GM06990 (cell line): ENCODE measurements around the gene DNHD1.

Experiments
- DNase-seq: peaks from one replicate; pipeline ENCODE4 v3.0.0-alpha.2; 2011; ENCODE audit not compliant: insufficient read length; ENCODE audit errors: extremely low read depth
- H3K27me3 ChIP-seq: replicated peaks from 2 replicates; pipeline ENCODE4 v1.6.0; 2011; ENCODE audit warnings: low read length; ENCODE audit not compliant: control insufficient read depth, insufficient read depth
- H3K36me3 ChIP-seq: 2 replicates; pipeline ENCODE4 v1.5.1; 2011; ENCODE audit warnings: low read length; ENCODE audit not compliant: control insufficient read depth, insufficient read depth
- H3K4me3 ChIP-seq: replicated peaks from 2 replicates; pipeline ENCODE4 v1.5.1; 2011; ENCODE audit warnings: low read depth, mild to moderate bottlenecking, control low read depth, low read length
- CTCF ChIP-seq: IDR thresholded peaks from 2 replicates; pipeline ENCODE4 v1.5.1; 2011; ENCODE audit warnings: low read length, control low read depth, mild to moderate bottlenecking, inconsistent platforms; ENCODE audit not compliant: insufficient read depth, poor library complexity, severe bottlenecking

Gene DNHD1

DNA sequence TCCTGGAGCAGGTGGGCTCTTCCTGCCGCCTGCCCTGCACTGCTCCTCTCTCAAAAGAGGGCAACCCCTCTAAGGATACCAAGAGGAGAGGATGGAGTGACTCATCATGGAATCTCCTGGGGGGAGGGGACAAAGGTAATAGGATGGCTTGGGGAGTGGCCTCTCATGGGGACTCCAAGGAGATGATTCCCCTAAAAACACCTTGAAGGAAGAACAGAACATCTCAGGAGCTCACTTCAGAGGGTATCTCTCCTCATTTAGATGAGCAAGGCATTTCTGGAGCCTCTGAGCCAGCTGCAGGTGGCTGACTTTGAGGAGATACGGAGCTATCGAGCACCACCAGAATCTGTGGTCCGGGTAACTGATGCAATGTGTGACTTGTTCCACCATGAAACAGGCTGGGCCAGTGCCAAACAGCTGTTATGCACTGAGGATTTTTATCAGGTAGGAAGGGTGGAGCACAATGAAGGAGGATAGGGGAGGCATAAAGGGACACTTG is 66.1 kb downstream of the DNHD1 start:
- Histone ChIP-seq H3K27me3 (no peaks in the 10 kb centered on the region), H3K36me3 (peaks cover 6% of the 10 kb centered on the region), H3K4me3 (no peak overlapping the region)
- TF ChIP-seq CTCF: no peak
- DNase-seq: no peak

GRCh38 chr11:6563667-6564066 is 66.6 kb downstream of the DNHD1 start:
- no peak for DNase-seq
- no peaks in the 10 kb centered on the region for H3K27me3 ChIP-seq
- H3K4me3 ChIP-seq: no peak overlapping the region
- no peak for TF ChIP-seq CTCF
- H3K36me3 ChIP-seq: peaks cover 6% of the 10 kb centered on the region

DNA sequence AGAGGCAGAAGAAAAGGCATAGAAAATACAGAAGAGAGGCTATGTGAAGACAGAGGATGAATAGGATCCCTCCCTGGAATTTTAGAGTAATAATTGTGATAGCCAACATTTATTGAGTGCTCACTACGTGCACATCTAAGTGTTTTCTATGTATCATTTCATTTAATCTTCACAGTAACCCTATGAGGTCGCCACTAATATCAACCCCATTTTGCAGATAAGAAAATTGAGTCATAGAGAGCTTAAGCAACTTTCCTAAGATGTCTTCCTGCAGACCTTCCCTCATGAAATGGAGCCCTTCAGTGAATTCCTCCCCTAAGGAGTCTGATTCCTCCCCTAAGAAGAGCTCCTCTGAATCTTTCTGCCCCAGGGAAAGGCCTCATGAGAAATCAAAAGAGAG is 68.2 kb downstream of the DNHD1 start:
- H3K27me3 ChIP-seq: no peaks in the 10 kb centered on the region
- H3K36me3 ChIP-seq: peaks cover 6% of the 10 kb centered on the region
- no peak overlapping the region for H3K4me3 ChIP-seq
- no peak for DNase-seq
- TF ChIP-seq CTCF: no peak

- H3K4me3 ChIP-seq: no peak overlapping the region
- no peak for DNase-seq
- H3K36me3 ChIP-seq: peaks cover 6% of the 10 kb centered on the region
- no peak for TF ChIP-seq CTCF
- no peaks in the 10 kb centered on the region for H3K27me3 ChIP-seq
Measured at GRCh38 chr11:6565988-6566703, 69.1 kb downstream of the DNHD1 start.

DNA sequence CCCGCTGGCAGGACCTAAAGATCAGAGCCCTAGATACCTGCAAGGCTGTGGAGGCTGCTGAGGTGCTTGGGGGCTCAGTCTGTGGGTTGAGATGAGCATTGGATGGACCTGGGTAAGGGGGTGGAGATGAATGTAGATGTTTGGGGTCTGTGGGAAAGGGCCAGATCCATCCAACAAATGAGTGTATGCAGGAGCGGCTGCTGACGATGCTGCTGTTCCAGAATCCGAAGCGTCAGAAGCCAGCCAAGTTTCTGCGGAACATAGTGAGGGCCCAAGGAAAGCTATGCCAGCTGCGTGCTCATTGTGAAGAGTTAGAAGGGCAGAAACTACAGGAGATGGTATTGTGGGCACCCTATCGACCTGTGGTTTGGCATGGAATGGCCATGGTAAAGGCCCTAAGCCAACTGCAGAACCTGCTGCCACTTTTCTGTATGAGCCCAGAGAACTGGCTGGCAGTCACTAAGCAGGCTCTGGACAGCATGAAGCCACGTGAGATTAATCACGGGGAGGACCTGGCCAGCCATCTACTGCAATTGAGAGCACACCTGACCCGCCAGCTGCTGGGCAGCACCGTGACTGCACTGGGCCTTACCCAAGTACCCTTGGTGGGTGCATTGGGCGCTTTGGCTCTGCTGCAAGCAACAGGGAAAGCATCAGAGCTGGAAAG is 69.8 kb downstream of the DNHD1 start:
- DNase-seq: no peak
- no peaks in the 10 kb centered on the region for H3K27me3 ChIP-seq
- TF ChIP-seq CTCF: no peak
- H3K36me3 ChIP-seq: peaks cover 6% of the 10 kb centered on the region
- H3K4me3 ChIP-seq: no peak overlapping the region
